H9 (cell line): ENCODE measurements around the gene PCSK2. TPM values are rescaled to one million over a fixed set of nuclear protein-coding genes. Genes with fewer than 3 reads are reported as not detected.

Source experiments
- DNase-seq: peaks from one replicate; pipeline ENCODE4 v3.0.0-alpha.2; 2017
- H2AFZ ChIP-seq: one replicate; pipeline ENCODE4 v1.6.1; 2013; ENCODE audit warnings: mild to moderate bottlenecking, low read length, control low read depth, moderate library complexity
- H2AK5ac ChIP-seq: 2 replicates; pipeline ENCODE4 v1.6.1; 2013; ENCODE audit warnings: low read length, control low read depth, mixed read lengths; ENCODE audit not compliant: insufficient read length
- H2BK120ac ChIP-seq: one replicate; pipeline ENCODE4 v1.6.1; 2013; ENCODE audit warnings: low read depth, mild to moderate bottlenecking, low read length, control low read depth, inconsistent platforms; ENCODE audit not compliant: poor library complexity, severe bottlenecking
- H2BK12ac ChIP-seq: 2 replicates; pipeline ENCODE4 v1.6.1; 2013; ENCODE audit warnings: low read length, control low read depth, mixed read lengths, low read depth; ENCODE audit not compliant: insufficient read length
- H2BK15ac ChIP-seq: 2 replicates; pipeline ENCODE4 v1.6.1; 2013; ENCODE audit warnings: low read depth, low read length, control low read depth
- H2BK20ac ChIP-seq: one replicate; pipeline ENCODE4 v1.6.1; 2013; ENCODE audit warnings: low read depth, mild to moderate bottlenecking, low read length, control low read depth, inconsistent platforms; ENCODE audit not compliant: poor library complexity, severe bottlenecking
- H2BK5ac ChIP-seq: 2 replicates; pipeline ENCODE4 v1.6.1; 2013; ENCODE audit warnings: low read length, control low read depth, mixed read lengths; ENCODE audit not compliant: insufficient read length
- H3K14ac ChIP-seq: 2 replicates; pipeline ENCODE4 v1.6.1; 2013; ENCODE audit warnings: low read length, control low read depth; ENCODE audit not compliant: insufficient read depth
- H3K18ac ChIP-seq: 2 replicates; pipeline ENCODE4 v1.6.1; 2013; ENCODE audit warnings: low read depth, mild to moderate bottlenecking, mixed read lengths, low read length, control low read depth; ENCODE audit not compliant: insufficient read length
- H3K23ac ChIP-seq: 2 replicates; pipeline ENCODE4 v1.6.1; 2013; ENCODE audit warnings: low read length, control low read depth, mixed read lengths, low read depth; ENCODE audit not compliant: insufficient read length
- H3K23me2 ChIP-seq: 2 replicates; pipeline ENCODE4 v1.6.1; 2013; ENCODE audit warnings: low read depth, mild to moderate bottlenecking, mixed read lengths, low read length, control low read depth; ENCODE audit not compliant: insufficient read length, poor library complexity, severe bottlenecking
- H3K27ac ChIP-seq: 2 replicates; pipeline ENCODE4 v1.5.1; 2013; ENCODE audit warnings: low read length, control low read depth, mixed read lengths, low read depth; ENCODE audit not compliant: insufficient read length
- H3K27me3 ChIP-seq: 2 replicates; pipeline ENCODE4 v1.6.1; 2013; ENCODE audit warnings: low read length, control low read depth, inconsistent platforms; ENCODE audit not compliant: insufficient read depth
- H3K4ac ChIP-seq: 2 replicates; pipeline ENCODE4 v1.6.1; 2013; ENCODE audit warnings: low read depth, mild to moderate bottlenecking, control low read depth, inconsistent platforms, low read length, moderate library complexity
- H3K4me1 ChIP-seq: 2 replicates; pipeline ENCODE4 v1.6.1; 2013; ENCODE audit warnings: low read length, control low read depth, inconsistent platforms; ENCODE audit not compliant: insufficient read depth
- H3K4me2 ChIP-seq: 2 replicates; pipeline ENCODE4 v1.6.1; 2013; ENCODE audit warnings: low read length, control low read depth, mixed read lengths; ENCODE audit not compliant: insufficient read length, insufficient read depth
- H3K56ac ChIP-seq: 2 replicates; pipeline ENCODE4 v1.6.1; 2013; ENCODE audit warnings: low read depth, mild to moderate bottlenecking, mixed read lengths, low read length, control low read depth; ENCODE audit not compliant: insufficient read length
- H3K79me1 ChIP-seq: 2 replicates; pipeline ENCODE4 v1.6.1; 2013; ENCODE audit warnings: low read depth, mild to moderate bottlenecking, moderate library complexity, low read length, control low read depth, inconsistent platforms; ENCODE audit not compliant: insufficient read depth, poor library complexity, severe bottlenecking
- H3K79me2 ChIP-seq: 2 replicates; pipeline ENCODE4 v1.6.1; 2013; ENCODE audit warnings: low read length, control low read depth, inconsistent platforms; ENCODE audit not compliant: insufficient read depth
- H3K9ac ChIP-seq: 2 replicates; pipeline ENCODE4 v1.6.1; 2013; ENCODE audit warnings: low read length, control low read depth, mixed read lengths; ENCODE audit not compliant: insufficient read length; ENCODE audit errors: extremely low read depth
- H3K9me3 ChIP-seq: one replicate; pipeline ENCODE4 v1.6.1; 2013; ENCODE audit warnings: low read depth, low read length, inconsistent platforms; ENCODE audit not compliant: control insufficient read depth
- H3T11ph ChIP-seq: one replicate; pipeline ENCODE4 v1.6.1; 2013; ENCODE audit warnings: mild to moderate bottlenecking, low read length, control low read depth, inconsistent platforms
- H4K20me1 ChIP-seq: one replicate; pipeline ENCODE4 v1.6.1; 2013; ENCODE audit not compliant: control insufficient read depth, insufficient read length, insufficient read depth
- H4K5ac ChIP-seq: 2 replicates; pipeline ENCODE4 v1.6.1; 2013; ENCODE audit warnings: low read depth, mild to moderate bottlenecking, mixed read lengths, low read length, control low read depth; ENCODE audit not compliant: insufficient read length
- H4K8ac ChIP-seq: replicated peaks from 2 replicates; pipeline ENCODE4 v1.6.1; 2013; ENCODE audit warnings: low read length, control low read depth, mixed read lengths, low read depth; ENCODE audit not compliant: insufficient read length
- H4K91ac ChIP-seq: 2 replicates; pipeline ENCODE4 v1.6.1; 2013; ENCODE audit warnings: low read depth, mild to moderate bottlenecking, moderate library complexity, mixed read lengths, low read length, control low read depth; ENCODE audit not compliant: insufficient read length
- H3K27ac Mint-ChIP-seq, 3 experiments: 2 replicates in 2 of 3; 3 replicates in 1 of 3; pipeline ENCODE4 v1.8.0; 2020 to 2021; ENCODE audit warnings: mixed read lengths in 3 of 3, mild to moderate bottlenecking in 1 of 3, moderate library complexity in 1 of 3
- H3K27me3 Mint-ChIP-seq: 2 replicates; pipeline ENCODE4 v1.8.0; 2021; ENCODE audit warnings: low read depth, mild to moderate bottlenecking, moderate library complexity, mixed read lengths
- H3K36me3 Mint-ChIP-seq, 3 experiments: 2 replicates in 2 of 3; 3 replicates in 1 of 3; pipeline ENCODE4 v1.8.0; 2020 to 2021; ENCODE audit warnings: low read depth in 3 of 3, mixed read lengths in 3 of 3; ENCODE audit not compliant: insufficient read depth in 1 of 3
- H3K4me1 Mint-ChIP-seq, 2 experiments: 2 replicates each; pipeline ENCODE4 v1.8.0; 2020; ENCODE audit warnings: mixed read lengths in 2 of 2
- H3K4me3 Mint-ChIP-seq, 2 experiments: 2 replicates in 1 of 2; 3 replicates in 1 of 2; pipeline ENCODE4 v1.8.0; 2020 to 2021; ENCODE audit warnings: mild to moderate bottlenecking in 2 of 2, mixed read lengths in 2 of 2, moderate library complexity in 1 of 2
- H3K9me3 Mint-ChIP-seq, 2 experiments: 2 replicates in 1 of 2; 3 replicates in 1 of 2; pipeline ENCODE4 v1.8.0; 2020; ENCODE audit warnings: mild to moderate bottlenecking in 2 of 2, mixed read lengths in 2 of 2, moderate library complexity in 1 of 2
- WGBS: extraction: QIAGEN DNeasy Blood & Tissue Kit; methylation state at CpG from one replicate; pipeline ENCODE4 v1.1.7; 2013; ENCODE audit warnings: missing lambda C conversion rate, low lambda C conversion rate, mixed read lengths; ENCODE audit not compliant: insufficient read length; ENCODE audit errors: extremely low coverage; 5-methylcytosine and 5-hydroxymethylcytosine counted together
- total RNA-seq: library from RNA; stranded (reverse); gene quantifications from 2 replicates; pipeline ENCODE4 v1.2.1, GENCODE V29; 2021
- TF ChIP-seq, protein P1 (sequence below): fragments of 200-600 bp; sonication (generic); conservative IDR thresholded peaks from 3 replicates; pipeline ENCODE4 v1.8.0; 2021; ENCODE audit warnings: antibody characterized with exemption, mild to moderate bottlenecking

The PCSK2 gene
- total RNA-seq, 1 experiment from 2014 or later, result 2.8 TPM

DNA sequence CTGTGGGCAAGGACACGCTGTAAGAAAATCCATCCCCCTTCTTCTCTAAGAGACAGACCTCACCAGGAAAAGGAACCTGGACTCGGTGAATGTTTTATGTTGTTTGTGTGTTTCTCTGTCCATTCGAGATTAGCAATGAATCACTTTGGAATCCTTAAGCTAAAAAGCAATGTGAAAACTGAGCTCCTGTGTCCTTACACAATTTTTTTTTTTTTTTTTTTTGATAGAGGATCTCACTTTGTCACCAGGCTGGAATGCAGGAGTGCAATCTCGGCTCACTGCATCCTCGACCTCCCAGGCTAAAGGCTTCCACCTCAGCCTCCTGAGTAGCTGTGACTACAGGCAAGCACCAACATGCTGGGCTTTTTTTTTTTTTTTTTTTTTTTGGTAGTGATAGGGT lies 272.2 kb downstream of the PCSK2 start:
- no peak overlapping the region for H3K9ac ChIP-seq
- no CpG with 5 or more reads among the region's 5 CpGs for WGBS
- H3K27ac Mint-ChIP-seq, result no peak overlapping the region

More for the DNA sequence above, 272.2 kb downstream of the PCSK2 start:
- Histone ChIP-seq H3T11ph (no peak overlapping the region), H3K14ac (no peak overlapping the region), H3K4ac (no peak overlapping the region), H2BK12ac (no peak overlapping the region), H3K23ac (no peak overlapping the region), H3K9me3 (no peaks in the 10 kb centered on the region), H4K91ac (no peak overlapping the region), H4K8ac (no peak overlapping the region), H2BK15ac (no peak overlapping the region), H3K27ac (no peak overlapping the region), H3K79me1 (no peaks in the 10 kb centered on the region), H2AK5ac (no peak overlapping the region), H3K79me2 (0 out of 2 replicates have a peak, but pooled peaks cover 2% of the 10 kb centered on the region), H3K23me2 (no peaks in the 10 kb centered on the region), H3K56ac (no peak overlapping the region), H3K4me2 (no peak overlapping the region), H3K18ac (no peak overlapping the region), H3K4me1 (no peaks in the 10 kb centered on the region), H4K20me1 (no peaks in the 10 kb centered on the region), H2BK120ac (no peak overlapping the region), H2AFZ (no peak overlapping the region), H2BK5ac (no peak overlapping the region), H4K5ac (no peak overlapping the region), H3K27me3 (no peaks in the 10 kb centered on the region; the same call in 1 of the 2 replicates), H2BK20ac (no peak overlapping the region)
- peaks cover 7 to 13% of the 10 kb centered on the region in 2 experiments for H3K4me1 Mint-ChIP-seq
- H3K27me3 Mint-ChIP-seq, result no peaks in the 10 kb centered on the region
- H3K36me3 Mint-ChIP-seq, result peaks cover 0 to 7% (median 0%) of the 10 kb centered on the region in 3 experiments; a peak in 2 of 7 replicates
- TF ChIP-seq, protein P1, sequence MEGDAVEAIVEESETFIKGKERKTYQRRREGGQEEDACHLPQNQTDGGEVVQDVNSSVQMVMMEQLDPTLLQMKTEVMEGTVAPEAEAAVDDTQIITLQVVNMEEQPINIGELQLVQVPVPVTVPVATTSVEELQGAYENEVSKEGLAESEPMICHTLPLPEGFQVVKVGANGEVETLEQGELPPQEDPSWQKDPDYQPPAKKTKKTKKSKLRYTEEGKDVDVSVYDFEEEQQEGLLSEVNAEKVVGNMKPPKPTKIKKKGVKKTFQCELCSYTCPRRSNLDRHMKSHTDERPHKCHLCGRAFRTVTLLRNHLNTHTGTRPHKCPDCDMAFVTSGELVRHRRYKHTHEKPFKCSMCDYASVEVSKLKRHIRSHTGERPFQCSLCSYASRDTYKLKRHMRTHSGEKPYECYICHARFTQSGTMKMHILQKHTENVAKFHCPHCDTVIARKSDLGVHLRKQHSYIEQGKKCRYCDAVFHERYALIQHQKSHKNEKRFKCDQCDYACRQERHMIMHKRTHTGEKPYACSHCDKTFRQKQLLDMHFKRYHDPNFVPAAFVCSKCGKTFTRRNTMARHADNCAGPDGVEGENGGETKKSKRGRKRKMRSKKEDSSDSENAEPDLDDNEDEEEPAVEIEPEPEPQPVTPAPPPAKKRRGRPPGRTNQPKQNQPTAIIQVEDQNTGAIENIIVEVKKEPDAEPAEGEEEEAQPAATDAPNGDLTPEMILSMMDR, result no peak
- H3K4me3 Mint-ChIP-seq, result no peak overlapping the region
- H3K9me3 Mint-ChIP-seq, result no peaks in the 10 kb centered on the region
- no peak for DNase-seq
